KMS-11 (cell line): ENCODE results near the gene MSI2.

Experiments used
- H2AFZ ChIP-seq: fragments of 200-600 bp; sonication (generic); 2 replicates; pipeline ENCODE4 v1.6.1; 2016; ENCODE audit warnings: antibody characterized with exemption, mixed run types, low read depth
- H3K27ac ChIP-seq: fragments of 200-600 bp; sonication (generic); 2 replicates; pipeline ENCODE4 v1.6.1; 2016; ENCODE audit warnings: mild to moderate bottlenecking, mixed run types
- H3K27me3 ChIP-seq: fragments of 200-600 bp; sonication (generic); 2 replicates; pipeline ENCODE4 v1.6.1; 2017; ENCODE audit warnings: mild to moderate bottlenecking, low read depth, mixed run types, moderate library complexity; ENCODE audit not compliant: insufficient read depth
- H3K36me3 ChIP-seq: fragments of 200-600 bp; sonication (generic); 2 replicates; pipeline ENCODE4 v1.6.1; 2017; ENCODE audit warnings: mild to moderate bottlenecking, mixed run types; ENCODE audit not compliant: insufficient read depth
- H3K4me1 ChIP-seq: fragments of 200-600 bp; sonication (generic); 2 replicates; pipeline ENCODE4 v1.6.1; 2016; ENCODE audit warnings: mild to moderate bottlenecking, low read depth, mixed run types; ENCODE audit not compliant: poor library complexity, severe bottlenecking
- H3K4me2 ChIP-seq: fragments of 200-600 bp; sonication (generic); 2 replicates; pipeline ENCODE4 v1.7.0; 2016; ENCODE audit warnings: mild to moderate bottlenecking, mixed run types
- H3K4me3 ChIP-seq: fragments of 200-600 bp; sonication (generic); IDR thresholded peaks from 2 replicates; pipeline ENCODE4 v1.6.1; 2017; ENCODE audit warnings: low read depth, low read length, mixed read lengths; ENCODE audit not compliant: insufficient read depth
- H3K79me2 ChIP-seq: fragments of 200-600 bp; sonication (generic); 2 replicates; pipeline ENCODE4 v1.6.1; 2016; ENCODE audit warnings: low read depth, mixed run types; ENCODE audit not compliant: insufficient read depth
- H3K9ac ChIP-seq: fragments of 200-600 bp; sonication (generic); 2 replicates; pipeline ENCODE4 v1.6.1; 2016; ENCODE audit warnings: mild to moderate bottlenecking, mixed run types
- H4K20me1 ChIP-seq: fragments of 200-600 bp; sonication (generic); 2 replicates; pipeline ENCODE4 v1.6.1; 2016; ENCODE audit warnings: mild to moderate bottlenecking, mixed run types; ENCODE audit not compliant: insufficient read depth
- CTCF ChIP-seq: fragments of 200-600 bp; sonication (generic); conservative IDR thresholded peaks from 2 replicates; pipeline ENCODE4 v1.6.1; 2017; ENCODE audit warnings: low read depth, mild to moderate bottlenecking, antibody characterized with exemption, low read length, moderate library complexity, mixed read lengths

Gene MSI2

GRCh38 chr17:57405491-57406072 is 149.3 kb downstream of the MSI2 start:
- Histone ChIP-seq H3K9ac (no peak overlapping the region), H4K20me1 (no peaks in the 10 kb centered on the region)

GRCh38 chr17:57406131-57406980 is 150.0 kb downstream of the MSI2 start:
- Histone ChIP-seq H3K36me3 (no peaks in the 10 kb centered on the region; the same call in 1 of the 2 replicates), H3K4me1 (peaks cover 13% of the 10 kb centered on the region), H3K9ac (no peak overlapping the region), H3K4me3 (no peak overlapping the region), H3K27ac (no peak overlapping the region), H3K4me2 (no peak overlapping the region), H3K79me2 (peaks cover 30% of the 10 kb centered on the region), H4K20me1 (no peaks in the 10 kb centered on the region), H2AFZ (no peak overlapping the region), H3K27me3 (no peaks in the 10 kb centered on the region)
- TF ChIP-seq CTCF = no peak

More at GRCh38 chr17:57405491-57406072, 149.3 kb downstream of the MSI2 start:
- Histone ChIP-seq H3K27ac (no peak overlapping the region), H3K27me3 (no peaks in the 10 kb centered on the region), H2AFZ (no peak overlapping the region), H3K36me3 (no peaks in the 10 kb centered on the region; the same call in 1 of the 2 replicates), H3K4me2 (no peak overlapping the region), H3K4me3 (no peak overlapping the region), H3K4me1 (peaks cover 13% of the 10 kb centered on the region), H3K79me2 (peaks cover 26% of the 10 kb centered on the region; the same call in 1 of the 2 replicates)
- TF ChIP-seq CTCF = no peak

GRCh38 chr17:57406981-57407286 is 150.6 kb downstream of the MSI2 start:
- H3K27ac ChIP-seq = no peak overlapping the region
- H3K4me3 ChIP-seq = no peak overlapping the region
- no peak overlapping the region for H3K4me2 ChIP-seq
- no peaks in the 10 kb centered on the region; the same call in 1 of the 2 replicates for H3K36me3 ChIP-seq
- no peak overlapping the region for H2AFZ ChIP-seq
- peaks cover 32% of the 10 kb centered on the region for H3K79me2 ChIP-seq
- H3K4me1 ChIP-seq = peaks cover 13% of the 10 kb centered on the region
- H3K9ac ChIP-seq = no peak overlapping the region
- no peak for TF ChIP-seq CTCF
- H3K27me3 ChIP-seq = no peaks in the 10 kb centered on the region
- no peaks in the 10 kb centered on the region for H4K20me1 ChIP-seq

GRCh38 chr17:57407287-57408070 is 151.2 kb downstream of the MSI2 start:
- H4K20me1 ChIP-seq = no peaks in the 10 kb centered on the region
- H3K4me2 ChIP-seq = no peak overlapping the region
- no peak overlapping the region for H2AFZ ChIP-seq
- no peak overlapping the region for H3K9ac ChIP-seq
- TF ChIP-seq CTCF = no peak
- H3K36me3 ChIP-seq = no peaks in the 10 kb centered on the region; the same call in 1 of the 2 replicates
- peaks cover 13% of the 10 kb centered on the region for H3K4me1 ChIP-seq
- H3K4me3 ChIP-seq = no peak overlapping the region
- peaks cover 37% of the 10 kb centered on the region for H3K79me2 ChIP-seq
- no peak overlapping the region for H3K27ac ChIP-seq
- no peaks in the 10 kb centered on the region for H3K27me3 ChIP-seq
